Measurements from ENCODE around the gene CHST14.

Gene CHST14

DNA sequence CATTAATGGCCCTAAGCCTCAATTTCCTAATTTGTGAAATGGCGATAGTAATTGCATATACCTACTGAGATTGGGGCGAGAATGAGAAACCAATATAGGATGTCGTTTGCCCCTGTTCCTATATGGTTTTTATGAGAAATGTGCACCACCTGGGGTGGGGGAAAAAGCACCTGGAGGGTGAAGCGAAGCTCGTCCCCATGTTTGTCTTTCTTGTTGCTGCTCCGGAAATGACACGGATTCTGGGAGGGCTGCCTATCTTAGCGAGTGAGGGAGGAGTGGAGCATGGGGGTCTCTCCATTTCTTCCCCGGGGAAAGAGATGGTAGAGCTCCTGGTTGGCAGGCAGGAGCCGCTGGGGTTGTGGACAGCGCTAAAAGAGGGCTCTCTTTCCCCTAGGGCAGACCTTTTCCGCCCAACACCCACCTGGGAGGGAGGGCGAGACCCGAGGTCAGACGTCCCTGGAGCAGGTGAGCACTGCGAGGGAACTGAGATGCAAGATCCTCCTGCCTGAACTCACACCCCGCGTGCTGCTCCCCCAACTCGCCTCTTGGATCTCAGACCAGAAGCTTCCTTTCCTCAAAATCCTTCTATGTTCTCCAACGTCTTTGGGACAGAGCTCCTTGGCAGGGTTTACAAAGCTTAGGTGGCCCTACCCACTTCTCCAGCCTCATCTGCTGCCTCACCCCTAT lies 35.6 kb upstream of the CHST14 start:
- FAIRE-seq, result no peak
- no peak for TF ChIP-seq POLR2A (IDR thresholded peaks at IDR 0.05; ENCODE audit: low read depth, low read length)
- TF ChIP-seq TAF1 (IDR thresholded peaks at IDR 0.05; ENCODE audit: low read depth, low read length), result no peak
- no peak for TF ChIP-seq POU2F2 (IDR thresholded peaks at IDR 0.05; ENCODE audit: low read depth, low read length)
- no peak for TF ChIP-seq POLR2AphosphoS5 (IDR thresholded peaks at IDR 0.05; ENCODE audit: low read depth, low read length)

DNA sequence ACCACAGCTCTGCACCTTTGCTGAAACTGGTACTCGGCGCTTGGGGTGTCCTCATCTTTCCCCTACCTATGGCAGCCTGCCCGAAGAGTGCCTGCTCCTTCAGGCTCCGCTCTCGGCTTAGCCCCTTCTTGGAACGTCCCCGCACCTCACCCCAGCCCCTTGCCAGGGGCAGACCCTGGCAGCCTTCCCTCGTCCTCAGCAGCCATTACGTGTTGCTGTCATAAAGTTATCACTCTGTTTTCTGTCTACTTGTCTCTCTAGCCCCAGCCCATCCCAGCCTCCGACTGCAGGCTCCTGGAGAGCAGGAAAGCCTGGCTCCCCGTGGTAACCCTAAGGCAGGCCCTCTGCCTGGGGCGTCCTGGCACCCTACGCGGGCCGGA lies 35.1 kb upstream of the CHST14 start:
- FAIRE-seq (no peak), DNase-seq (ENCODE audit: insufficient read length, low spot score) (no peak)
- TF ChIP-seq POU2F2 (IDR thresholded peaks at IDR 0.05; ENCODE audit: low read depth, low read length), result no peak
- TF ChIP-seq POLR2AphosphoS5 (IDR thresholded peaks at IDR 0.05; ENCODE audit: low read depth, low read length), result no peak
- TF ChIP-seq PAX5 (IDR thresholded peaks at IDR 0.05; ENCODE audit: insufficient read depth, low read length, severe bottlenecking), result no peak
- no peak for TF ChIP-seq POLR2A (IDR thresholded peaks at IDR 0.05; ENCODE audit: low read depth, low read length)
- TF ChIP-seq SPI1 (IDR thresholded peaks at IDR 0.05; ENCODE audit: low read depth, low read length), result no peak
- TF ChIP-seq TAF1 (IDR thresholded peaks at IDR 0.05; ENCODE audit: low read depth, low read length), result no peak

More for the DNA sequence above, 35.6 kb upstream of the CHST14 start:
- no peak for DNase-seq (ENCODE audit: insufficient read length, low spot score)

DNA sequence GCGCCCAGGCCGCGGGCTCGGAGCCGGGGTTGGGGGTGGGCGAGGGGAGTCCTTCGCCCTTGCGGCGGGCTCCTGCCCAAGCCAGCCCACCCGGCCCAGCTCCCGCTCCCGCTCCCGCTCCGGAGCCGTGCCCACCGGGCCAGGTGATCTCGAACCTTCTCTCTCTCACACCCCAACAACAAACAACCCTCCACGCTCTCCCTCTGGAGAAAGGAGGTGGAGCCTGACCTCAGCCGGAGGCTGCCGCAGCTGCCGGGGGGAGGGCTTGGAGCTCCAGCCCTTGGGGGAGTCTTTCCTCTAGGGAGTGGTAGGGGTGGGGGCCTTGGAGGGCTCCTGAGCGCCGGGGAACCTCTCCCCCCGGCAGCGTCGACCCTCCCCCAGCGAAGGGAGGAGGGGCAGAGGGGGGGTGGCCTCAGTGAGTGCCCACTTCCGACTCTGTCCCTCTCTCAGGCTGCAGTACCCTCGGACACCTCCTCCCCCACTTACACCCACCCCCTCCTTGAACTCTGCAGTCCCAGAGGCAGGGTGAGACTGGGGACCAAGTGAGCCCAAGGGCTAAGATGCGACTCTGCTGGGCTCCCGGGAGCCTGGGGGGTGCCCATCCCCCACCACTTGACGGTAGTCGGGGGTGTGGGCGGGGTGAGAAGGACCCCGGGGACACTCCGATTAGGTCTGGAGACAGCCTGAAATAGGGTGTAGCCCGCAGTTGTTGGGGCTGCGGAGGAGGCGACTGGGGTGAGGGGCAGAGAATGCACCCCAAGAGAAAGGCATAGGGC lies 34.5 kb upstream of the CHST14 start:
- FAIRE-seq (no peak), DNase-seq (ENCODE audit: insufficient read length, low spot score) (no peak)
- TF ChIP-seq POLR2AphosphoS5 (IDR thresholded peaks at IDR 0.05; ENCODE audit: low read depth, low read length) (no peak), TAF1 (IDR thresholded peaks at IDR 0.05; ENCODE audit: low read depth, low read length) (no peak)

DNA sequence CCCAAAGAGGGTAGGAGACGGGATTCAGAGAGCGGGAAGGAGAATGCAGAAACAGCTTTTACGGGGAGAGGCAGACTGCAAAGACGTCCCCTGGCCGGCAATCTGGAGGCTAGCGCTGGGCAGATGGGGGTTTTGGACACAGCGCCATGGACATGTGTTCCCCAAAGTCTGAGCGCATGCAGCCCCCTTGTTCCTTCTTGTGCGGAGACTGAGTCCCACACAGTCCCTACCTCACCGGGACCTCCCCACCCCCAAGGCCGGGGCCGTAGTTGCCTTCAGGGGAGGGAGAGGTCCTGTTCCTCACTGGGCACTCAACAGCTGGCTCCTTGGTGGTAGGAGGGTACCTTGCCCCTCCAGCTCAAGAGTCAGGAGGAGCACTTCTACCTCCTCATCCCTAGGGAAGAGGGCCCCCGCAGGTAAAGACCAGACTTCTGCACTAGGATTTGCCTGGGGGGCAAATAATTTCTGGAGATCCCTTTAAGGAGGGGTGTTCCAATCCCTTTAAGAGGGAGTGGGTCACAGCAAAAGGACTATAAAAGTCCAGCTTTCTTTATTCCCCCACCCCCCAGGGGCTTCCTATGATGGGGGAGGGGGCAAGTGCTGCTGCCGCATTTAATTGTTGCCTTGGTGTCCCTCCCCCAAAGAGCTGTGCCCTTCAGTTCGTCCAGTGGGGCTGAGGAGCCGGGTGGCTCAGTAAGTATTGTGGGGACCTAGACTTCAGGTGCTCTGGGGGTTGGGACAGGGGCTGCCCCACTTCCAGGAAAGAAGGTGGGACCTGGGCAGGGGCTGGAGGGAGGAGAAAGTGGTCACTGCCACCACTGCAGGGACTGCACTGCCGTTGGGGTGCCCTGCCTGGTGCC lies 33.7 kb upstream of the CHST14 start:
- no peak for TF ChIP-seq POLR2A (IDR thresholded peaks at IDR 0.05; ENCODE audit: low read depth, low read length)
- no peak for TF ChIP-seq PAX5 (IDR thresholded peaks at IDR 0.05; ENCODE audit: insufficient read depth, low read length, severe bottlenecking)
- no peak for TF ChIP-seq POU2F2 (IDR thresholded peaks at IDR 0.05; ENCODE audit: low read depth, low read length)
- no peak for TF ChIP-seq POLR2AphosphoS5 (IDR thresholded peaks at IDR 0.05; ENCODE audit: low read depth, low read length)
- no peak for TF ChIP-seq TAF1 (IDR thresholded peaks at IDR 0.05; ENCODE audit: low read depth, low read length)
- no peak for DNase-seq (ENCODE audit: insufficient read length, low spot score)
- FAIRE-seq, result no peak

DNA sequence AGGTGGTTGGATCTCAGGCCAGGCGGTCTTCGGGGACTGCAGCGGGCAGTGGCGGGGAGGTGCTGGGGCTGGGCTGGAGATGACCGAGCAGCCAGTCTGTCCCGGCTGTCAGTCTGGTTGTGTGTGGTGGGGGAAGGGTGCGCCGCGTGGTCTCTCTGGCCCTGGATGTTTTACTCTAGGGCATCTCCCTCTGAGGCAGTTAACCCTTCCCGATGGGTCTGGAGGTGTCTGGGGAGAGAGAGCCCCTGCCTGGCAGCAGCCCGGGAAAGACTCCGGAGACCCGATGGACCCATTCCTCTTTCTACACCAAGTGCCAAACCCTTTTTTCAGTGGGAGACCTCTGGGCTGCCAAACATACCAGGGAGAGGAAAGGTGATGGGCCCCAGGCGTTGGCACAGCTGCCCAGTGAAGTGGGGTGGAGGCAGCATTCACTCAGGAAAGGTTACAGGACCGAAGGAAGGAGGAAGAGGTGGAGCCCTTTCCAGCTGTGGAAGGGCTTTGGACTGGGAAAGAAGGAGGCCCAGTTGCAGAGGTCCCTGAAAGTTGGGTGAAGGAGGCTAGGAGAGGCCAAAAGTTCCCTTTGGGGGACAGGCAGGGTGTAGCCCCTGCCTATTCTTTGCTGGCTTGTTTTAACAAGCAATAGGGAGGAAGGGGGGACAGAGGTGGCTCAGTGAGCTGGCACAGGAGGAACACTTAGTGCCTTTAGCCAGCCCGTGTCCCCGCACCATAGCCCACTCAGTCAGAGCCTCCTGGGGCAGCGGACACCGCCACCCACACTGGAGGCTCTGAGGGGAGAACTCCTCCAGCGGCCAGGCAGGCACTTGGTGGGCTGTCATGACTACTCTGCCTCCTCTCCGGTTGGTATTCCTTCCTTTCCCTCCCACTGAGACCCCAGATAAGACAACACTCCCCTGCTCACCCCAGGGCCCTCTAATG lies 32.8 kb upstream of the CHST14 start:
- FAIRE-seq (no peak), DNase-seq (ENCODE audit: insufficient read length, low spot score) (no peak)
- TF ChIP-seq PAX5 (IDR thresholded peaks at IDR 0.05; ENCODE audit: insufficient read depth, low read length, severe bottlenecking), result no peak
- TF ChIP-seq POLR2A (IDR thresholded peaks at IDR 0.05; ENCODE audit: low read depth, low read length), result no peak
- no peak for TF ChIP-seq SPI1 (IDR thresholded peaks at IDR 0.05; ENCODE audit: low read depth, low read length)
- TF ChIP-seq TAF1 (IDR thresholded peaks at IDR 0.05; ENCODE audit: low read depth, low read length), result no peak
- TF ChIP-seq POU2F2 (IDR thresholded peaks at IDR 0.05; ENCODE audit: low read depth, low read length), result no peak
- no peak for TF ChIP-seq POLR2AphosphoS5 (IDR thresholded peaks at IDR 0.05; ENCODE audit: low read depth, low read length)

DNA sequence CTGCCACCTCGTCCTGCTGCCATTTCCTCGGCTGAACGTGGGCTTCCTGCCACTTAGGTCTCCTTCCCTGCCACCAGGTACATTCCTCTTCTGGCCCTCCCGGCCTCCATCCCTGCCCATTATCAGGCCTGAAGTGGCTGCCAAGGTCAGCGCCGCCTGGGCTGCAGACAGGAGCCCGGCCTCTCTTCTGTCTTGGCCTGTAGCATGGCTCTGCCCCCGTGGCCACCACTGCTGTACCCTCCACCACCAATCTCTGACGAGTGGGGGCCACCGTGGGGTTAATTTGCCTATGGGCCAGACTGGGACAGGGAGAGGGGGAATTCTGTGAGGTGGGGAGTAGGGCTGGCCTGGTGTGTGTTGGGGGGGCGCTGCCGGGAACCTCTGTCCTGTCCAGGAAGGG lies 32.1 kb upstream of the CHST14 start:
- TF ChIP-seq SPI1 (IDR thresholded peaks at IDR 0.05; ENCODE audit: low read depth, low read length), result no peak
- no peak for TF ChIP-seq TAF1 (IDR thresholded peaks at IDR 0.05; ENCODE audit: low read depth, low read length)
- DNase-seq (ENCODE audit: insufficient read length, low spot score) (no peak), FAIRE-seq (no peak)

DNA sequence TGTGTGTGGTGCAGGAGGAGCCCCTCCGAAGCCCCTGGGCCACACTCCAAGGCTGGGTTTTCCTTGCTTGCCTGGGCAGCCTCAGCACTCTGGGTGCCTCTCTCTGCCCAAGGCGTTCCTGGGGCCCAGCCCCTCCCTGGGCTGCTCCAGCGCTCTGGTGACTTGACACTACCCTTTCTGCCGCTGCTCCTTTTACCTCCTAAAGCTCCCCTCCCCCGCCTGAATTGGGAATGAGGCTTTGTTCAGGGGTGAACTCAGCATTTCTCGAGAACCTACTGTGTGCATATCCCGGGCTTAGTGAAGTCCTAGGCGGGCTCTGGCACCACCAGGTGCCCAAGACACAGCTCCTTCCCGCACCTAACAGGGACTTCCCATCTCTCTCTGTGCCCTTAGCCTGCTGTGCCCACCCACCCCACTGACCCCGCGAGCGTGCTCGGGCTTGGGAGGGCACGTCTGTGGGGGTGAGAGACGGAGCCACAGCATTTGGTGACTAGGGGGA lies 31.3 kb upstream of the CHST14 start:
- no peak for FAIRE-seq
- TF ChIP-seq SPI1 (IDR thresholded peaks at IDR 0.05; ENCODE audit: low read depth, low read length), result no peak
- DNase-seq (ENCODE audit: insufficient read length, low spot score), result no peak

DNA sequence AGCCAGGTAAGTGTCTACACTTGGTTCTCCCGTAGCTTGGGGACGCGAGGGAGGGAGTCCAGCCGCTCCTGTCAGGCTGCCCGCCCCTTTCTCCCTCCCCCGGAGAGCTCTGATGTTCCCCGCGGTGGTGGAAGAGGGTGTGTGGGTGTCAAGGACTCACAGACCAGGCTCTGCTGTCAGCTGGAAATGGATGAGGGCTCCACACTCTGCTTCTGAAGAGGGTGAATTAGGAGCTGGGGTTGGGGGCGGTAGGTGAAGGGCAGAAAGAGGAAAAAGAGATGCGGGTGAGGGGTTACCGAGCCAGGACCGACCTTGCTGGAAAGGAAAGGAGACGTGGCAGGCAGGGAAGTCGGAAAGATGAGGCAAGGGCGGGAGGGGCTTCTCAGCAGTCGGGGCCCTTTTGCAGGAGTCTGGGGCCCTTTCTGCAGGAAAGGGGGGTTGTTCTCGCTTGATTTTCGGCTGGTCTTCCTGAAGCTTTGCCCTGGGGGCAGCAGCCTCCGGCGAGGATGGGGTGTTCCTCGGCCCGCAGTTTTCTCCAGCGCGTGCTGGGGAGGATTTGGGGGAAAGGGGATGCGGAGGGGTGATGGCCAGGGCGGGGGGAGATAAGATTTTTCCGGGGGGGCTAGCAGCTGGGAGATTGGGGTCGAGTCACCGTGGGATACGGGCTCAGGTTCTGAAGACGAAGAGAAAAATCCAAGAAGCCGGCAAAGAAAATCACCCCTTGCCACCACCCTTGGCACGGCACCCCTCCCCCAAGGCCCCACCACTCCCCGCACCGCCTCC lies 30.6 kb upstream of the CHST14 start:
- TF ChIP-seq PAX5 (IDR thresholded peaks at IDR 0.05; ENCODE audit: insufficient read depth, low read length, severe bottlenecking) (no peak), POU2F2 (IDR thresholded peaks at IDR 0.05; ENCODE audit: low read depth, low read length) (no peak), SPI1 (IDR thresholded peaks at IDR 0.05; ENCODE audit: low read depth, low read length) (no peak), POLR2A (IDR thresholded peaks at IDR 0.05; ENCODE audit: low read depth, low read length) (no peak), TAF1 (IDR thresholded peaks at IDR 0.05; ENCODE audit: low read depth, low read length) (no peak), POLR2AphosphoS5 (IDR thresholded peaks at IDR 0.05; ENCODE audit: low read depth, low read length) (no peak)
- FAIRE-seq (peak; percentile 73), DNase-seq (ENCODE audit: insufficient read length, low spot score) (no peak)
